PC-9 (cell line): ENCODE measurements around the gene INO80C.

ENCODE experiments used
- EZH2 ChIP-seq: fragments of 200-600 bp; sonication (generic); IDR thresholded peaks from 2 replicates; pipeline ENCODE4 v1.8.0; 2017; ENCODE audit warnings: antibody characterized with exemption, low read depth
- TF ChIP-seq, protein P1 (sequence below): fragments of 200-600 bp; sonication (generic); conservative IDR thresholded peaks from 2 replicates; pipeline ENCODE4 v1.6.1; 2017; ENCODE audit warnings: mixed run types, antibody characterized with exemption, mild to moderate bottlenecking, moderate library complexity

DNA sequence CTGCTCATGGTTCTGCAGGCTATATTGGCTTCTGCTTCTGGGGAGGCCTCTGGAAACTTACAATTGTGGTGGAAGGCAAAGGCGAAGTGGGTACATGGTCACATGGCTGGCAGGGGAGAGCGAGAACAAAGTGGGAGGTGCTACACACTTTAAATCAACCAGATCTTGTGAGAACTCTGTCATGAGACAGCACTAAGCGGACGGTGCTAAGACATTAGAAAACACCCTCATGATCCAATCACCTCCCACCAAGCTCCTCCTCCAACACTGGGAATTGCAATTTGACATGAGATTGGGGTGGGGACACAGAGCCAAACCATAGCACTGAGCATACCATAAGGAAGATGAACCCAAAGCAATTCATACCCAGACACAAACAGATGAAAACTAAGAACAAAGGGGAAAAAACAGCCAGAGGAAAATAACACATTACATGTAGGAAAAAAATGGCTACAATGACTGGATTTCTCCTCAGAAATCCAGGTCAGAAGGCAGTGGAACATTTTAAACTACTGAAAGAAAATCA is 31.1 kb upstream of the INO80C start:
- TF ChIP-seq, protein P1, sequence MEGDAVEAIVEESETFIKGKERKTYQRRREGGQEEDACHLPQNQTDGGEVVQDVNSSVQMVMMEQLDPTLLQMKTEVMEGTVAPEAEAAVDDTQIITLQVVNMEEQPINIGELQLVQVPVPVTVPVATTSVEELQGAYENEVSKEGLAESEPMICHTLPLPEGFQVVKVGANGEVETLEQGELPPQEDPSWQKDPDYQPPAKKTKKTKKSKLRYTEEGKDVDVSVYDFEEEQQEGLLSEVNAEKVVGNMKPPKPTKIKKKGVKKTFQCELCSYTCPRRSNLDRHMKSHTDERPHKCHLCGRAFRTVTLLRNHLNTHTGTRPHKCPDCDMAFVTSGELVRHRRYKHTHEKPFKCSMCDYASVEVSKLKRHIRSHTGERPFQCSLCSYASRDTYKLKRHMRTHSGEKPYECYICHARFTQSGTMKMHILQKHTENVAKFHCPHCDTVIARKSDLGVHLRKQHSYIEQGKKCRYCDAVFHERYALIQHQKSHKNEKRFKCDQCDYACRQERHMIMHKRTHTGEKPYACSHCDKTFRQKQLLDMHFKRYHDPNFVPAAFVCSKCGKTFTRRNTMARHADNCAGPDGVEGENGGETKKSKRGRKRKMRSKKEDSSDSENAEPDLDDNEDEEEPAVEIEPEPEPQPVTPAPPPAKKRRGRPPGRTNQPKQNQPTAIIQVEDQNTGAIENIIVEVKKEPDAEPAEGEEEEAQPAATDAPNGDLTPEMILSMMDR = no peak
- TF ChIP-seq EZH2 = no peak
